GM12874 (cell line): Measurements from ENCODE around the gene BAIAP3.

Experiments used
- CTCF ChIP-seq: IDR thresholded peaks from 2 replicates; pipeline ENCODE4 v1.5.1; 2011; ENCODE audit warnings: low read depth, mild to moderate bottlenecking, control low read depth, low read length, moderate library complexity; ENCODE audit not compliant: insufficient read depth

BAIAP3 gene

GRCh38 chr16:1387331-1387730 is 53.9 kb downstream of the BAIAP3 start:
- no peak for TF ChIP-seq CTCF

GRCh38 chr16:1389762-1390161 is 56.3 kb downstream of the BAIAP3 start:
- TF ChIP-seq CTCF = no peak

GRCh38 chr16:1390239-1390779 is 56.9 kb downstream of the BAIAP3 start:
- no peak for TF ChIP-seq CTCF

- no peak for TF ChIP-seq CTCF
Observed at GRCh38 chr16:1392826-1393225, 59.4 kb downstream of the BAIAP3 start.

- TF ChIP-seq CTCF = no peak
Observed at GRCh38 chr16:1393613-1394176, 60.2 kb downstream of the BAIAP3 start.

GRCh38 chr16:1394367-1394951 is 61.0 kb downstream of the BAIAP3 start:
- TF ChIP-seq CTCF = no peak

- TF ChIP-seq CTCF = no peak
Observed at GRCh38 chr16:1395444-1396031, 62.1 kb downstream of the BAIAP3 start.
